Choroid plexus epithelial cell (primary cell): ENCODE measurements around the gene PNPLA7.

ENCODE experiments used
- DNase-seq: peaks from one replicate; pipeline ENCODE4 v3.0.0-alpha.2; 2010; ENCODE audit warnings: low read depth
- H3K4me3 ChIP-seq: 2 replicates; pipeline ENCODE4 v1.5.1; 2011; ENCODE audit warnings: low read depth, mild to moderate bottlenecking, control low read depth, low read length, moderate library complexity
- TF ChIP-seq, protein P1 (sequence below): conservative IDR thresholded peaks from 2 replicates; pipeline ENCODE4 v1.5.1; 2011; ENCODE audit warnings: low read depth, mild to moderate bottlenecking, control low read depth, inconsistent platforms, low read length, moderate library complexity

PNPLA7 gene

GRCh38 chr9:137437691-137438590 lies 112.3 kb downstream of the PNPLA7 start:
- DNase-seq, result no peak
- TF ChIP-seq, protein P1, sequence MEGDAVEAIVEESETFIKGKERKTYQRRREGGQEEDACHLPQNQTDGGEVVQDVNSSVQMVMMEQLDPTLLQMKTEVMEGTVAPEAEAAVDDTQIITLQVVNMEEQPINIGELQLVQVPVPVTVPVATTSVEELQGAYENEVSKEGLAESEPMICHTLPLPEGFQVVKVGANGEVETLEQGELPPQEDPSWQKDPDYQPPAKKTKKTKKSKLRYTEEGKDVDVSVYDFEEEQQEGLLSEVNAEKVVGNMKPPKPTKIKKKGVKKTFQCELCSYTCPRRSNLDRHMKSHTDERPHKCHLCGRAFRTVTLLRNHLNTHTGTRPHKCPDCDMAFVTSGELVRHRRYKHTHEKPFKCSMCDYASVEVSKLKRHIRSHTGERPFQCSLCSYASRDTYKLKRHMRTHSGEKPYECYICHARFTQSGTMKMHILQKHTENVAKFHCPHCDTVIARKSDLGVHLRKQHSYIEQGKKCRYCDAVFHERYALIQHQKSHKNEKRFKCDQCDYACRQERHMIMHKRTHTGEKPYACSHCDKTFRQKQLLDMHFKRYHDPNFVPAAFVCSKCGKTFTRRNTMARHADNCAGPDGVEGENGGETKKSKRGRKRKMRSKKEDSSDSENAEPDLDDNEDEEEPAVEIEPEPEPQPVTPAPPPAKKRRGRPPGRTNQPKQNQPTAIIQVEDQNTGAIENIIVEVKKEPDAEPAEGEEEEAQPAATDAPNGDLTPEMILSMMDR, result no peak
- H3K4me3 ChIP-seq, result no peak overlapping the region

DNA sequence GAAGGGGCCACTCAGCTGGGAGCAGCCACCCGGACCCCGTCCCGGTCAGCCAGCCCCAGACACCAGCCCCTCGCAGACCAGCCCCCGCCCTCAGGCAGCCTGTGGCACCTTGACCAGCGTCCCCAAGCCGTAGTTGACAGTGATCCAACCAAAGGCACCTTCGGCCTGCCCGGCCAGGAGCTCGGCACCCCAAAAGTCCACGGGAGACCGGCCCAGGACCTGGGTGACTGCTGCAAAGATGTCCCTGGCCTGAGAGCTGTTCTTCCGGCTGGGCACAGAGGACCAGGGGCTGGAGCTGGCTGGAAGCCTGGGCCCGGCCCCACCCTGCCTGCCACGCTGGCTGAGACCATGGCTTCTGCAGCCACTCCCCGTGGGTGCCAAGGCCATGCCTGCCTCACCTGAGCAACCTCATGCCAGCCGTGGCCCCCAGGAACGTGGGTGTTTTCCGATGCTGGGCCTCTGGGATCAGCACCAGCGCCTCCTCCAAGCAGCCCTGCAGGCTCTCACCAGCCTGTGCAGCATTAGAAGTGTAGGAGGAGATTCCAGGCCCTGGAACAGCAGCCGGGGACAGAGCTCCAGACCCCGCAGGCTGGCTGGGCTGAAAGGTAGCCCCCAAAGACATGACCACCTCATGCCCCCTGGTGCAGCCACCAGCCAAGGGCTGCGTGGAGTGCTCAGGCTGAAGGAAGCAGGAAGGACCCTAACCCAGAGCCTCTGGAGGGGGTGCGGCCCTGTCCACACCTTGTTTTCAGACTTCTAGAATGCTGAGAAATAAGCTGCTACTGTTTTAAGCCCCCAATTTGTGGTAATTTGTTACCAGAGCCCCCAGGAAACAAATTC lies 113.2 kb downstream of the PNPLA7 start:
- DNase-seq, result no peak
- TF ChIP-seq, protein P1, result no peak
- no peak overlapping the region for H3K4me3 ChIP-seq

GRCh38 chr9:137435980-137436760 lies 114.0 kb downstream of the PNPLA7 start:
- TF ChIP-seq, protein P1, result no peak
- no peak overlapping the region for H3K4me3 ChIP-seq
- peak; percentile 81 for DNase-seq

DNA sequence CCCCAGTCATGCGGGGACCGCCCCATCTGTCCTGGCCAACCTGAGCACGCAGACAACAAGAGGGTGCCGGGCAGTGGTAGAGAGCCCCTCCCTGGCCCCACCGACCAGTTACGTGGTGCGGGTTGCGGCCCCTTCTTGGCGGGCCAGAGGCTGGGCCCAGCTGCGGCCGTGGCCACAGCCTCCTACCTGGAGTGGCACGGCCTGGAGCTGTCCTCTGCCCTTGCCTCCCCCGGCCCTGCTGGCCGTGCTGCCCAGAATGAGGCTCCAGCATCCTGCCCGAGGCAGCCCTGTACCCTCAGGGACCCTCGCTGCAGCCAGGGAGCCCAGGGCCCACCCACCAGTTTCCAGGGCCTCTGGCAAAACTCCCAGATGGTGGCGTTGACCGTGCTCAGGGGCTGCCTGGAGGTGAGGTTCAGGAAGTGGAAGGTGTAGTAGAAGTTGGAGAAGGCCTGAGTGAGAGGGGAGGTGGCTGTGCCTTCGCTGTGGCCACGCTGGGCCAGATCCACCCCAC lies 114.8 kb downstream of the PNPLA7 start:
- no peak for DNase-seq
- TF ChIP-seq, protein P1, result no peak
- no peak overlapping the region for H3K4me3 ChIP-seq

GRCh38 chr9:137434498-137435380 lies 115.5 kb downstream of the PNPLA7 start:
- no peak for DNase-seq
- H3K4me3 ChIP-seq, result no peak overlapping the region
- TF ChIP-seq, protein P1, result no peak

DNA sequence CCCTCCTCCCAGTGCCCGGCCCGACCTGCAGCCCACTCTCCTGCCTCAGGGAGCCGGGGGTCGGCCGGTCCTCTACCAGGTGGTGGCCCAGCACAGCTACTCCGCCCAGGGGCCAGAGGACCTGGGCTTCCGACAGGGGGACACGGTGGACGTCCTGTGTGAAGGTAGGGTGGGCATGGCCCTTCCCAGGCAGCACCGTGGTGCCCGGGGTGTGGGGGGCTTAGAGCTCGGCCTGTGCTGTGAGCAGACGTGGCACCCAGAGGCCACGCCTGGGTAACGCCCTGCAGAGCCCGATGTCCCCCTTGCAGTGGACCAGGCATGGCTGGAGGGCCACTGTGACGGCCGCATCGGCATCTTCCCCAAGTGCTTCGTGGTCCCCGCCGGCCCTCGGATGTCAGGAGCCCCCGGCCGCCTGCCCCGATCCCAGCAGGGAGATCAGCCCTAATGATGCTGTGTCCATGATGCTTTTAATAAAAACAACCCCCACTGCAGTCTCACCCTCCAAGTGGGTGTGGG lies 116.2 kb downstream of the PNPLA7 start:
- DNase-seq, result no peak
- no peak overlapping the region for H3K4me3 ChIP-seq
- TF ChIP-seq, protein P1, result no peak
